Loucy (cell line): ENCODE results near the gene PRUNE2.

Source experiments
- CTCF ChIP-seq: fragments of 200-600 bp; sonication (generic); conservative IDR thresholded peaks from 2 replicates; pipeline ENCODE4 v1.5.1; 2014; ENCODE audit warnings: mild to moderate bottlenecking, antibody characterized with exemption, low read length
- EZH2phosphoT487 ChIP-seq: fragments of 200-600 bp; IDR thresholded peaks from 2 replicates; pipeline ENCODE4 v1.6.1; 2018; ENCODE audit warnings: antibody characterized with exemption, mild to moderate bottlenecking, moderate library complexity, borderline replicate concordance

GRCh38 chr9:76585487-76586389 lies 320.2 kb downstream of the PRUNE2 start:
- TF ChIP-seq CTCF (no peak), EZH2phosphoT487 (no peak)
